ENCODE results near the gene TSPAN13. TPM values are rescaled to one million over a fixed set of nuclear protein-coding genes. Genes with fewer than 3 reads are reported as not detected.

The TSPAN13 gene
- total RNA-seq, 1 donor from 2014 or later: 81.1 TPM

- H3K36me3 Mint-ChIP-seq (ENCODE audit: unreplicated experiment): no peaks in the 10 kb centered on the region
- TF ChIP-seq CTCF (IDR thresholded peaks at IDR 0.05; ENCODE audit: partially characterized antibody, unreplicated experiment): no peak
- no peak overlapping the region for H3K4me3 Mint-ChIP-seq (ENCODE audit: unreplicated experiment)
- no peaks in the 10 kb centered on the region for H3K9me3 Mint-ChIP-seq (ENCODE audit: unreplicated experiment)
- no peak overlapping the region for H3K27ac Mint-ChIP-seq (ENCODE audit: unreplicated experiment)
- no peaks in the 10 kb centered on the region for H3K27me3 Mint-ChIP-seq (ENCODE audit: unreplicated experiment)
- no peaks in the 10 kb centered on the region for H3K4me1 Mint-ChIP-seq (ENCODE audit: low read depth, unreplicated experiment)
- no peak for DNase-seq
Measured at GRCh38 chr7:16712916-16713315, 40.6 kb upstream of the TSPAN13 start.

GRCh38 chr7:16715928-16716327 lies 37.6 kb upstream of the TSPAN13 start:
- DNase-seq: no peak
- peaks cover 5% of the 10 kb centered on the region for H3K4me1 Mint-ChIP-seq (ENCODE audit: low read depth, unreplicated experiment)
- H3K27ac Mint-ChIP-seq (ENCODE audit: unreplicated experiment): no peak overlapping the region
- no peaks in the 10 kb centered on the region for H3K27me3 Mint-ChIP-seq (ENCODE audit: unreplicated experiment)
- H3K36me3 Mint-ChIP-seq (ENCODE audit: unreplicated experiment): no peaks in the 10 kb centered on the region
- TF ChIP-seq CTCF (IDR thresholded peaks at IDR 0.05; ENCODE audit: partially characterized antibody, unreplicated experiment): no peak
- H3K9me3 Mint-ChIP-seq (ENCODE audit: unreplicated experiment): no peaks in the 10 kb centered on the region
- H3K4me3 Mint-ChIP-seq (ENCODE audit: unreplicated experiment): no peak overlapping the region

- Mint-ChIP-seq H3K36me3 (ENCODE audit: unreplicated experiment) (no peaks in the 10 kb centered on the region), H3K9me3 (ENCODE audit: unreplicated experiment) (no peaks in the 10 kb centered on the region), H3K27me3 (ENCODE audit: unreplicated experiment) (no peaks in the 10 kb centered on the region), H3K4me1 (ENCODE audit: low read depth, unreplicated experiment) (peaks cover 5% of the 10 kb centered on the region), H3K27ac (ENCODE audit: unreplicated experiment) (no peak overlapping the region), H3K4me3 (ENCODE audit: unreplicated experiment) (no peak overlapping the region)
- TF ChIP-seq CTCF (IDR thresholded peaks at IDR 0.05; ENCODE audit: partially characterized antibody, unreplicated experiment): no peak
- DNase-seq: no peak
Measured at GRCh38 chr7:16718111-16718656, 35.4 kb upstream of the TSPAN13 start.

GRCh38 chr7:16719699-16720098 lies 33.9 kb upstream of the TSPAN13 start:
- H3K4me1 Mint-ChIP-seq (ENCODE audit: low read depth, unreplicated experiment): peaks cover 5% of the 10 kb centered on the region
- H3K4me3 Mint-ChIP-seq (ENCODE audit: unreplicated experiment): no peak overlapping the region
- no peaks in the 10 kb centered on the region for H3K9me3 Mint-ChIP-seq (ENCODE audit: unreplicated experiment)
- no peaks in the 10 kb centered on the region for H3K36me3 Mint-ChIP-seq (ENCODE audit: unreplicated experiment)
- no peak for TF ChIP-seq CTCF (IDR thresholded peaks at IDR 0.05; ENCODE audit: partially characterized antibody, unreplicated experiment)
- no peak overlapping the region for H3K27ac Mint-ChIP-seq (ENCODE audit: unreplicated experiment)
- no peak for DNase-seq
- H3K27me3 Mint-ChIP-seq (ENCODE audit: unreplicated experiment): no peaks in the 10 kb centered on the region

- Mint-ChIP-seq H3K27ac (ENCODE audit: unreplicated experiment) (no peak overlapping the region), H3K4me3 (ENCODE audit: unreplicated experiment) (no peak overlapping the region), H3K9me3 (ENCODE audit: unreplicated experiment) (no peaks in the 10 kb centered on the region), H3K27me3 (ENCODE audit: unreplicated experiment) (no peaks in the 10 kb centered on the region), H3K36me3 (ENCODE audit: unreplicated experiment) (no peaks in the 10 kb centered on the region), H3K4me1 (ENCODE audit: low read depth, unreplicated experiment) (peaks cover 5% of the 10 kb centered on the region)
- TF ChIP-seq CTCF (IDR thresholded peaks at IDR 0.05; ENCODE audit: partially characterized antibody, unreplicated experiment): no peak
- DNase-seq: no peak
Measured at GRCh38 chr7:16721541-16721940, 32.0 kb upstream of the TSPAN13 start.
